Ramos (cell line): ENCODE data around the gene RPL28.

Experiments
- in situ Hi-C: fragments of 300-500 bp; cut with MboI; formaldehyde crosslinking; loops from one replicate; pipeline ENCODE4 v1.14.3; 2022; ENCODE audit warnings: low sequenced_read_pairs; ENCODE audit not compliant: unreplicated experiment

Gene RPL28

DNA sequence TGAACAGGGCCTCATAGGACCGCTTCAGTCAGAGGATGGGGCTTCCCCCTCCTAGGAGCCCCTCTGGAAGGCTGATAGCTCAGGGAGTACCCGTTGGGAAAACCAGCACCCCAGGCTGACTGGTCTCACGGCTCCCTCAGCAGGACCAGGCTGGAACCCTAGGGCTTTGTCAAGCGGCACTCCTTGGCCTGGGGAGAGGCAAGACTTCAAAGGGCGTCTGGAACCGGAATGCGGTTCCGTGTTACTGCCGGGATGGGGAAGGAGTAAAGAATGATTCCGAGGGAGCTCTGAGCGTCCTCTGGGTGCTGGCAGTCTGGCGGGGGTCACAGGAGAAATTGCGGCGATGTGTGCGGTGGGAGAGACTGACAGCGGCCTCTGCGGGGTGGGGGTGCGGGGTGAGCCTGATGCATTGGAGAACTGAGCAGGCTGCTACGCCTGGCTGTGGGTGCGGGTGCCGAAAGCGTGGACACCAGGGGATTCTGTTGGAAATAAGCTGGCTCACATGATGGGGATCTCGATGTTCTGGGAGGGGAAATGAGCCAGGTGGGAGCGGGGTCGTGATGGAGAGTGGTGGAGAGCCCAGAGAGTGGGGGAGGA, 33.1 kb upstream of the RPL28 start:
- in situ Hi-C loops, result no loop called here

DNA sequence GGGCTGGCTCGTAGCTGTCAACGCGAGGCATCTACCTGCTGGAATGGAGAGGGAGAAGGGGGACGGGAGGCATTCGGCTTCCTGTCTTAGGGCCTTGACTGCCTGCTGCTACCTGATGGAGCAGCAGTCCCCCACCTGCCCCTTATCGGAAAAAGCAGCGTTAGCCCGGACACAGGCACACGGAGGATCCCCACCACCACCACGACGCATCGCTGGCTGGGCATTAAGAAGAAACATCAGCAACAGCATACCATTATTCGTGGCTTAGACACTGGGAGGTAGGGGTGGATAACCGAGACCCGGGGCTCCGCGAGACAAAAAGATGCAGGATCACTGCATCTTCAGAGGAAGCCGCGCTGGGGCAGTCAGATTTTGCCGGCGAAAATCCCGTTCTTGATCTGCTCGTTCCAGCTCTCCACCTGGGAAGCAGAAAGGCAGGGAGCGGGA, 32.4 kb upstream of the RPL28 start:
- in situ Hi-C loops, result no loop called here

DNA sequence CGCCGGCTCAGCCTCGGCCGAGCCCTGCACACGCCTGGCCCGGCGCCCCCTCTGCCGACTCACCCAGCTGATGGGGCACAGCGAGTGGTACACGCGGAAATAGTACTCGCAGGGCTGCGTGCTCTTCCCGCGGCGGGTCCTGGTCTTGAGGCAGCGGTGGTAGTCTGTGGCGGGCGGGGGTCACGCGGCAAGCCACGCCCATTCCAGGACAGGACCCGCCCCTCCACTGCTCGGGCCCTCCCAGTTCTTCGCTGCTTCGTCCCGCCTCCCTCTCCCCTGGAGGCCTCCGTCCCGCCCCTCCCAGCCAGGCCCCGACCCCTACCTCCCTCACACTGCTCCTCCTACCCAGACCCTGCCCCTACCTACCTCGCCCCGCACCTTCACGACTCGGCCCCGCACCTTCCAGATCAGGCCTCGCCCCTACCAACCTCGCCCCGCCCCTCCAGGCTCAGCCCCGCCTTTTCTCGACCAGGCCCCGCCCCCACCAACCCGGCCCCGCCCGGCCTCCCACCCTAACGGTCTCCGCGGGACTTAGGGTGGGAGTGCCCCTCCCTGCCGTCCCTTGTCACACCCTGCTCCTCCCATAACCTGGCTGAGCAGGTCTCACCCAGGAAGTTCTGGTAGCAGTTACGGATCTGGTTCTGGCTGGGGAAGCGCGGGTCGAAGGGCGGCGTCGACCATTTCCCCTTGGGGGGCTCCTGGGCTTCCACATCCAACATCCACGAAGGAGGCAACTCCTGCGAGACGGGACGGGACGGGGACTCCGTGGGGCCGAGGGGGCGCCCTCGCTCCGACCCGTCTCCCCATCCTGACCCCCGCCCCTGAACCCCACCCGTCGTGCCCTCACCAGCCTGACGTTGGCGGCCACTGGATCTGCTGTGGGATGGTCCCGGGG, 31.7 kb upstream of the RPL28 start:
- in situ Hi-C loops, result no loop called here

DNA sequence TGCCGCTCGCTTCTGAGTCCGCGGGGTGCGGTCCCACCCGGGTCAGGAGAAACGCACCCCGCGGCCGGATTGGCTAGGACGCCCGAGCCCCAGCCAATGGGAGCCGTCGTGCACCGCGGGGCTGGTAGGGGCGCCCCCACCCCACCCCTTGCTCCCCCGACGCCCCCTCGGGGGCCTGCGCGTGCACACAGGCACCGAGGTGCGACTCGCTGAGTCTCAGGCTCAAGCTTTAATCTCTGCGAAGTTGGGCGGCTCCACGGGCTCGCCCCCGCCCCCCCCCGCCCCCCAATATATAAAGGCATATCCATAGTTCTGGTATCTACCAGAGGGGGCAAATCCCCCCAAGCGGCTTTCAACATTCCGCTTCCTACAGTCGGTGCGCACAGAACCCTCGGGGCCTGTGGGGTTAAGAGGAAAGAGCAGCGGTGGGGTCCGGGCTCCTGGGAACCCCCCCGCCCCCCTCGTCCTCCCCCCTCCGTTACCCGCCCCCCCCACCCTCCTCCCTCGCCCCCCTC, 31.0 kb upstream of the RPL28 start, which contains the start of gene COX6B2:
Gene COX6B2 (minus strand): TSS at position 22 of the 515 bp plus-strand sequence. CDS start 198 bp downstream, outside the sequence.
- in situ Hi-C loops, result no loop called here

GRCh38 chr19:55355213-55355821, 30.4 kb upstream of the RPL28 start:
- in situ Hi-C loops, result no loop called here

GRCh38 chr19:55358493-55358892, 27.2 kb upstream of the RPL28 start:
- in situ Hi-C loops, result no loop called here

DNA sequence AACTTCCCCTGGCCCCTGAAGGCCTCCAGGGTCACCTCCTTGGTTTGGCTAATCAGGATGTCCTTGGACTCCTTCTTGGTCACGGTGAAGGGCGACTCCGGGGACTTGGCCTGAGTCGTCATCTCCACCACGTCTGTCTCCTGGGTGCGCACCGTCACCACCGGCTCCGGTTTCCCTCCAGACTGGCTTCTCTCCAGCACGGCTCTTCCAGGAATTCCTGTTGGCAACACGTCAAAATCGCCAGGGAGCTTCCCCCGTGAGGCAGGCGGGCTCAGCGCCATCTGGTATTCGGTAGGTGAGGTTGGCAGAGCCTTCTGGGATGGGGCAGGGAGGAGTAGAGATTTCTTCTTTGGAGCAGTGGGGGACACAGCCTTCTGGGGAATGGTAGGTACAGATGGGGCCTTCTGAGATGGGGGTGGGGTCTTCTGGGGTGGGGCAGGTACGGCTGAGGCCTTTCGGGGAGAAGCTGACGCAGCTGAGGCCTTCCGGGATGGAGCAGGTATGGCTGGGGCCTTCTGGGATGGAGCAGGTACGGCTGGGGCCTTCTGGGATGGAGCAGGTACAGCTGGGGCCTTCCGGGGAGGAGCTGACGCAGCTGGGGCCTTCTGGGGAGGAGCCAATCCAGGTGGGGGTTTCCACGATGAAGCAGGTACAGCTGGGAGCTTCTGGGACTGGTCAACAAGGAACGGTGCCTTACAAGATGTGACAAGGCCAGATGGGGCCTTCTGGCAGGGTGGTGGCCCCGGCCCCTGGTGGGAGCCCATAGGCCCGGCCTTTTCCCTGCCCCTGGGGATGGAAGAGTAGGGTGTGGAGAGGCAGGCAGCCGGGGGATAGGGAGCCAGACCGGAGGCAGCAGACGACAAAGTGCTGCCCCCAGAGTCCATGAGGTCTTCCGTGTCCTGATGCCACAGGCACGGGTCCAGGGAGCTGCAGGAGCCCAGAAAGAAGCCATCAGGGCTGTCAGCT, 26.5 kb upstream of the RPL28 start:
- in situ Hi-C loops, result no loop called here

DNA sequence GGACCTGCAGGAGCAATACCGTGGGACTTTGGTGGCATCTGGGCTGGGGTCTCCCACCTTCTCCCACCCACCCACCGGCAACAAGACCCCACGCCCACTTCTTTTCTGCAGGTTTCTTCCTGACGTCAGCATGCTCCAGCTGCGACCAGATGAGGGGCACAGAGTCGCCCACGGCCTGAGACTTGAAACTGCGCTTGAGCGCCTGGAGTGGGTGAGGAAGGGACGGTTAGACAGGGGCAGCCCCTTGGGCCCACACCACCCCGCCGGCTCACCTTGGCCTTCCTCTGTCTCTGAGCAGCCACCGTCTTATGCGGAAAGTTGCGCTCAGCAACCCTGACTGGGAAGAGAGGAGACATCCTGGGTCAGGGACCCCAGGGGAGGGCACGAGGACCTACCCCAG, 24.8 kb upstream of the RPL28 start:
- in situ Hi-C loops, result no loop called here

DNA sequence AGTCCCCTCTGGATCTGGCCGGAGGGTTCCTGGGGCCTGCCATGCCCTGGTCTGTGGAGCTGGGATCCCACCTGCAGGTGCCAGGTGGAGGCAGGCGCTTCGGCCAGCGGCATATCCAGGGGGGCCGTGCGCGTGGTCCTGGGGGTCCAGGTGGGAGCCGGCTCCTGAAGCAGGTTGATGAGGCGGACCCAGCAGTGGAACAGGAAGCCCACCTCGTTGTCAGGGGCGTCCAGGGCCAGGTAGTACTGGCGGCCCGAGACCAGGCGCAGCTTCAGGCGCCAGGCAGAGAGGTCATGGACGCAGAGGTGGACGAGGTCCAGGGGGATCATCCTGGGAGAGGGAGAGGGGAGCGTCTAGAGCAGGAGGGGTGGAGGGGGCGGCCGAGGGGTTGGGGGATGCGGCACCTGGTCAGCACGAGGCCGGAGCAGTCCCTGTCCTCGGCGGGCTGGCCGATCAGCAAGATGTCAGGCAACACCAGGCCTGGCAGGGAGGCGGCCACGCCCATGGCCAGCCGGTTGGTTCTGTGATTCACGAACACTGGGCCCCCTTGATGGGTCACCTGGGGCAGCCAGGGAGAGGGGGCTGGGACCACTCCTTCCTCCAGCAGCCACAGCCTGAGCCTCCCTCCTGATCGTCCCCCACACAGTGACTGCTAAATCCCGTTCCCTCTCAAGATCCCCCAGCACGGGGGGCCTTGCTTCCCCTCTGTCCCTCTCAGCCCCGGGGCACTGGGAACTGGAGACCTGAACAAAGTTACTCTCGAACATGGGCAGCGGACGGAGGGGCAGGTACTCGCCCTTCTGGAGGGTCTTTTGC, 23.4 kb upstream of the RPL28 start:
- in situ Hi-C loops, result no loop called here

DNA sequence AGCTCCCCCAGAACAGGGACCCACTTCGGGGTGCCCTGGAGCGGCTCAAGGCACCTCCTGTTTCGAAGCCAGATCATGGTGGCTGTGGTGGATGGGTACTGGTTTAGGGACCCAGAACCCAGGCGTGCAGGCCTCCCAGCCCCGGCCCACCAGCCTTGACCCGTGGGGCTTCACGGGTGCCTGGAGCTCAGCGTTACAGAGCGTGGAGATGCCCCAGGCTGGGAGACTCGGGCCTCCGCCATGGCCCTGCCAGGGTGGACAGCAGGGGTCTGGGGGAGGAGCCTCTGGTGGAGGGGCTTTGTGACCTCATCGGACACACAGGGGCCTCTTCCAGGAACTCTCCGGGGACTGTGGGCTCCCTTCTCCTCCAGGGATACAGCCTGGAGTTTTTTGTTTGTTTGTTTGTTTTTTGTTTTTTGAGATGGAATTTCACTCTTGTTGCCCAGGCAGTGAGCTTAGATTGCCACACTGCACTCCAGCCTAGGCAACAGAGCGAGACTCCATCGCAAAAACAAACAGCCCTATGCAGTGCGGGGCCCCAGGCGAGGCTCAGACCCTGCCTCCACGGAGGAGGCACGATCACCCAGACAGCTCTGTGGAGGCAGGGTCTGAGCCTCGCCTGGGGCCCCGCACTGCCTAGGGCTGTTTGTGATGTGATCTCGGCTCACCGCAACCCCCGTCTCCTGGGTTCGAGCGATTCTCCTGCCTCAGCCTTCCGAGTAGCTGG, 22.6 kb upstream of the RPL28 start, which contains the start of gene GARIN5B:
Gene GARIN5B (minus strand): TSS at position 271 of the 727 bp plus-strand sequence. CDS start 194 bp downstream, at position 77.
- in situ Hi-C loops, result no loop called here

DNA sequence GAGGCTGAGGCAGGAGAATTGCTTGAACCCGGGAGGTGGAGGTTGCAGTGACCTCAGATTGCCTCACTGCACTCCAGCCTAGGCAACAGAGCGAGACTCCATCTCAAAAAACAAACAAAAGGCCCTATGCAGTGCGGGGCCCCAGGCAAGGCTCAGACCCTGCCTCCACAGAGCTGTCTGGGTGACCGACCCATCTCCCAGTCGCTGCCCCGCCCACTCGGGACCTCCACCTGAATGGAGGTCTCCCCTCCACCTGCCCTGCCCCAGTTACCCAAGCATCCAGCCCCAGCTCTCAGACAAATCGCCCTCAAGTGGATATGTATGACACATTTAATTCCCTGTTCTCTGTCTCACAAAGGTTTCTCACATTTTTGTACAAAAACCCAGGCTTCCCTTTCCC, 20.5 kb upstream of the RPL28 start:
- in situ Hi-C loops, result no loop called here

DNA sequence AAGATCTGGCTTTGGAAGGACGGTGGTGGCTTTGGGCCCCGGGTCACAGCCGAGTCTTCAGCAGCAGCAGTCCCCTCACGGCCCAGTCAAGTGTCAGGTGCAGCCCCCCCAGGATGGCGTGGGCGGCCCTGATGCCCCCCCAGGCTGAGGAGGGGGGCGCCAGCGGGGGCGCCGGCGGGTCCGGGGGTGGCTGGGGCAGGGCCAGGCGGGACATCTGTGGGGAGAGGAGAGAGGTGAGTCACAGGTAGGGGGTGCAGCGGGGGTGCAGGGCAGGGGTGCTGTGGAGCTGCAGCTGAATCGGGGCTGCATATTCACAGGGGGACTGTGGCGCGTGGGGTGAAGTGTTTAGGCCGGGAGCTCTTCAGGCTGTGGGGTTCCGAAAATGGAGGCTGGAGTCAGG, 19.8 kb upstream of the RPL28 start:
- in situ Hi-C loops, result no loop called here

GRCh38 chr19:55366790-55367189, 18.9 kb upstream of the RPL28 start:
- in situ Hi-C loops, result no loop called here

DNA sequence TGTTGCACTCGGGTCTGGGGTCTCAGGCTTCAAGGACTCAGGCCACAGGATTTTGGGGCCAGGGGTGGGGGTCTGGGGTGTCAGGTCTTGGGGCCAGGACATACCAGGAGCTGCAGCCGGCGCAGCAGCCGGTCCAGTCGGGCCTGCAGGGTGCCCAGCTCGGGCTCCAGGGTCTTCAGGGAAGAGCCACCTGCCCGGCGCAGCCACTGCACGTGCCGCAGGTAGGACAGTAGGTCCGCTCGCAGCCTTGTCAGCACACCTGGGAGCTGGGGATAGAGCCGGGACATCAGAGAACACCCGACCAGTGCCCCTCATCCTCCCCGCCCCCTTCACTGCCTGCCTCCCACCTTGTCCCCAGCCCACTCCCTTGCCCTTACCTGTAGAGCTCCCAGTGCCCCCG, 17.6 kb upstream of the RPL28 start:
- in situ Hi-C loops, result no loop called here

DNA sequence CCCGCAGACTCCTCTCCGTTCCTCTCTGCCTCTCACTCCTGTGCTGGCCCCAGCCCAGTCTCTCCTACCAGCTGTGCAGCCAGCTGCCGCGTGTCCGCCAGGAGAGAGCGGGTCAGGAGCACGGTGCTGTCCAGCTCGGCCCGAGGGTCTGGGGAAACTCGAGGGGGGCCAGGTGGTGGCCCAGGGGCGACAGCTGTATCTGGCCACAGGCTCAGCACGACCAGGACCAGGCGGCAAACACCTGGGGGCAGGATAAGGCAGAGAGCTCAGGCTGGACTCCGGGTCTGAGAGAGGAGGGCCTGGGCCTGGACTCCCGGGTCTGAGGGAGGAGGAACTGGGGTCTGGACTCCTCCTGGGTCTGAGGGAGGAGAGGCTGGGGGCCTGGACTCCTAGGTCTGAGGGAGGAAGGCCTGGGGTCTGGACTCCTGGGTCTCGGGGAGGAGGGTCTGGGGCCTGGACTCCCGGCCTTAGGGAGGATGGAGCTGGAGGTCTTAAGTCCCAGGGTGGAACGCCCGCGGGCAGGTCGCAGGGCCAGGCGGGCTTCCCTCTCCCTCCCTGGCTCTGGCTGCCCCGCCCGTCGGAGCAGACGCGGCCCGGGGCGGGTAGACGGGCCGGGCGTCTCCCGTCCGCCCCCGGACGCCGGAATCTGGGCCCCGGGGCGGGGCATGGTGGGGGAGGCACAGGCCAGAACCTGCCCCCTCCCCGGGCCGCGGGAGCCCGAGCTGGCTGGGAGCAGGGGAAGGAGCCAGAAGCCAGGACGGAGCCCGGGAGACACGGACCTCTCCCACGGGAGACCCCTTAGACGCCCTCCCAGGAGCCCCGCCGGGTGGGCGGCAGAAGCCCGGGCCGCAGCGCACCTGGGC, 16.8 kb upstream of the RPL28 start:
- in situ Hi-C loops, result no loop called here

GRCh38 chr19:55369653-55370304, 16.0 kb upstream of the RPL28 start:
- in situ Hi-C loops, result no loop called here
